Stomach smooth muscle (tissue), 2 donors: Measurements from ENCODE around the gene HEY2.

Source experiments
- H3K27ac ChIP-seq: one replicate; pipeline ENCODE4 v1.7.0; 2013; ENCODE audit warnings: mild to moderate bottlenecking, low read length, inconsistent platforms
- H3K27me3 ChIP-seq, 2 donors: one replicate each; pipeline ENCODE4 v1.7.0; 2013; ENCODE audit warnings: low read length in 2 of 2; ENCODE audit not compliant: insufficient read depth in 2 of 2, control insufficient read depth in 1 of 2
- H3K36me3 ChIP-seq, 2 donors: one replicate each; pipeline ENCODE4 v1.7.0; 2013; ENCODE audit warnings: low read length in 2 of 2; ENCODE audit not compliant: control insufficient read depth in 2 of 2, insufficient read depth in 2 of 2
- H3K4me1 ChIP-seq: one replicate; pipeline ENCODE4 v1.7.0; 2013; ENCODE audit warnings: low read length; ENCODE audit not compliant: control insufficient read depth, insufficient read depth
- H3K4me3 ChIP-seq, 2 donors: one replicate each; pipeline ENCODE4 v1.7.0; 2013; ENCODE audit warnings: low read length in 2 of 2
- H3K9ac ChIP-seq, 2 donors: one replicate each; pipeline ENCODE4 v1.7.0; 2013; ENCODE audit warnings: low read length in 2 of 2, mild to moderate bottlenecking in 1 of 2
- H3K9me3 ChIP-seq, 2 donors: one replicate each; pipeline ENCODE4 v1.7.0; 2013; ENCODE audit warnings: low read length in 2 of 2; ENCODE audit not compliant: control insufficient read depth in 2 of 2
- donor health status: healthy.
- donor health status: Pancreatic carcinoma.

HEY2 gene

DNA sequence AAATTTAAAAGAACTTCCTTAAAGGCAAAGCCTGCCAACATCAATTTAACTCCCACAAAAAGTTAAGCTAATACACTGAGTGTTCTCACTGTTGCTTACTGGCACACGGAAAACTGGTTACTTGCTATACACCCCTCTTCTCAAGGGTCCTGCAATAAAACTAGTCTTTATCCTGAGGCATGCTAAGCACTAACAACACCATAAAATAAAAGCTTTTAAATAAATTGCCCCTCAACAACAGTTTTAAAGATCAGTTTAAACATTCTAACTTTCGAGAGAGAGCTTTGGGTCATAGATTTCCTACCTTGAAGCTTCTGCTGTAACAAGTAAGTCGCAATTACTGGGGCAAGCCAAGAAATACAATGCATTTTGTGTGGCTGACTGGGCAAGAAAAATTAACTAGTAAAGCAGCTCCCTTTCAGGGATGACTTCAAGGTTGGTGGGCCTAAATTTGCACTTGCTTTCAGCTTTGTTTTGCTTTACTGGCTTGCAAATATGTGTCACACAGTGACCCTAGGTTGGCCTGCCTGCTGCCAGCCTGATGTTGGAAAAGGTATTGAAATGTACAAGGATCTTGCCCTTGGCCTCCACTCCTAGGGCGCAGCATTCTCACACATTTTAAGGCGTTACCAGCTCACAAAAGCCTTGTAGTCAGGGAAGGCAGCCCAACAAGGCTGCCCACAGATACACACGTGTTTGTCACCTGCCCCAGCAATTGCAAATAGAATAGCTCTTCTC, 4.0 kb upstream of the HEY2 start:
- no peaks in the 10 kb centered on the region for H3K9me3 ChIP-seq
- no peaks in the 10 kb centered on the region for H3K36me3 ChIP-seq
- peaks cover 22% of the 10 kb centered on the region for H3K4me1 ChIP-seq
- H3K27ac ChIP-seq, result no peak overlapping the region
- H3K9ac ChIP-seq, result no peak overlapping the region
- H3K27me3 ChIP-seq, result peaks cover 23 to 37% of the 10 kb centered on the region in 2 donors
- H3K4me3 ChIP-seq, result no peak overlapping the region

DNA sequence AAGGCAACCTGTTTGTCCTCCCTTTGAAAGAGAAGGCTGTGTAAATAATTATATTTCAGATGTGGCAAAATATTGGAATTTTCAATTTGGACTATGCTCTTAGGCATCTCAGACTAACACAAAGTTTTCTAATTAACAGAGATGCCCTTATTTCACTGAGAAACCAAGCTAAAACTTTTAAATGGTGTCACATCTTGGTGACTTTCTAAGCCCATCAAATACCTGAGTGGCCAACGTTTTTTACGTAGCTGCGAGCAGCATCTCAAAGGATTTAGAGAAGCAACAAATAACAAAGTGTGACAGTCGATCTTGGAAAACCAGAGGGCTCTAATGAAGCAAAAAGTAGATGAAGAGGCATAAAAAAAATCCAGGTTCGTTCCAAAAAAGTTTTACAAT, 3.4 kb upstream of the HEY2 start:
- H3K9ac ChIP-seq, result no peak overlapping the region

DNA sequence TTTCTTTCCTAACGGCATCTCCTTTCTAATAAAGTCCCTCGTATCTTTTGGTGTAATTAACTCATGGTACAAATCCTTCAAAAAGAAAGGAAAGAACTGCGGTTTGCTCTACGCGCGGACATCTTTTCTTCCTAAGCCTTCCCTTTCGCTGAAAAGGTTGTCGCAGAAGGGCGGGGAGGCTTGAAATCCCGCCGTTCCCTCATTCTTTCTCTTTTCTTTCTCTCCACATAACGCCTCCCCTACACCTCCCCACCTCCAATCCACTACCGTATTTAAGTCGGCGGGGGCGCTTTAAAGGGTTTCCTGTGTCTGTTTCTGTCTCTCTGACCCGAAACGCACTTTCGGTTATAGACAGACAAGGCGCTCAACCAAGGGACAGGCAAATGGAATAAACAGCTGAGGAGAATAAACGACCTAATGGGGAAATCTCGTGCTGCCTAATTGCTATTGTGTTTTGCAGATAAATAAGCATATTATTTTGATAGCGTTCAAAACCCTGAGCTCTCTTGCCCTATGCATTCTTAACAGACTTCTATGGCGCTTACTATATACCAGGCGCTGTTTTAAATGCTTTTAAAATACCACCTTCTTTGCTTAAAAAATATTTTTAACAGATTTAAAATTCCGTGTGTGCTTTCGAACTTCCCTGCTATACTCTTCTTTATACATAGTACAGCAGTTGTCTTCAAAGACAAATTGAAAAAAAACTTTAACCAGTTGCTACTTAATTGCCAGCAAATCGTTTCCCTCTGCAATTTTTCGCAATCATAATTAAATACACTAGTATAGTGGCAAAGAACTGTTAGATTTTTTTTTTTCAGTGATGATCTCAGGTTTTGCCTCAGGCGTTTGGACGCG, 2.5 kb upstream of the HEY2 start:
- Histone ChIP-seq H3K4me3 (peak overlapping the region; percentile 65 to 81), H3K27ac (peak overlapping the region; percentile 18), H3K4me1 (peaks cover 22% of the 10 kb centered on the region), H3K36me3 (no peaks in the 10 kb centered on the region), H3K27me3 (peaks cover 25 to 47% of the 10 kb centered on the region in 2 donors), H3K9me3 (no peaks in the 10 kb centered on the region), H3K9ac (peak overlapping the region; percentile 42 to 59)

More for the DNA sequence above, 3.4 kb upstream of the HEY2 start:
- peak overlapping the region in 1 of 2 donors; percentile 65 for H3K4me3 ChIP-seq
- peaks cover 22% of the 10 kb centered on the region for H3K4me1 ChIP-seq
- H3K9me3 ChIP-seq, result no peaks in the 10 kb centered on the region
- H3K36me3 ChIP-seq, result no peaks in the 10 kb centered on the region
- H3K27me3 ChIP-seq, result peaks cover 25 to 39% of the 10 kb centered on the region in 2 donors
- H3K27ac ChIP-seq, result peak overlapping the region; percentile 18

DNA sequence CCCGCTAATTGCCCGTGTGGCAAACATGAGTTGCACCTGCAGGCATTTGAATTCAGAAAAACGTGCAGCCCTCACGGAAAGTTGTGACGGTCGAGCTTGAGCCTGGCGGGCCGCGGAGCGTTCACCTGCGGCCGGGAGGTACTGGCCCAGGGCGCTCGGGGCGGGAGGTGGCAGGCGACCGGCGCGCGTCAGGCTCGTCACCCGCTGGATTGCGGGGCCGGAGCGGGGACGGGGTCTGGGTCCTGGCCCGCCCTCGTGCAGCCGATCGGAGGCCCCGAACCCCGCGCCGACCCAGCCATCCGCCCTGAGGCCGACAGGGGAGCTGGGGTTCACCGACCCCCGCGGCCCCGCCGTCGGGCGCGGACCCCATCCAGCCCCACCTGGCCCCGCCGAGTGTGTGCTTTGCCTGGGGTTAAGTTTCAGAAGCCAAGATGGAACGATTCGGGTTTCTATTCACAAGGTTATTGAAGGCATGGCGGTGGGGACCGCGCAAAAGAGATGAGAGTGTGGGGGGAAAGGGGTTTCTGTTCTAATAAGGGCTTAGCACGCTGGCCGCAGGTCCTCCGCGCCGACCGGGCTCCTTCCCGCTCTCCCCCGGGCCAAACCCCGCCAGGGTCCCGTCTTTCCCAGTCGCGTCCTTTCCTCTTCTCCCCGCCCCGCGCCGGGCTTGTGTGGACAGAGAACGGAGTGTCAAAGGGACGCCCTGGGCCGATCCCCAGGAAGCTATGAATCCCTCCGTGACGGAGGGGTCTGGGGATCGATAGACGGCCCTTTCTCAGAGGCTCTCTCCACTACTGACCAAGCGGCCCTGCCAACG, 1.6 kb upstream of the HEY2 start:
- Histone ChIP-seq H3K9me3 (no peaks in the 10 kb centered on the region), H3K4me1 (peaks cover 22% of the 10 kb centered on the region), H3K27ac (peak overlapping the region; percentile 56), H3K9ac (peak overlapping the region; percentile 59 to 69), H3K4me3 (peak overlapping the region; percentile 74 to 81), H3K36me3 (no peaks in the 10 kb centered on the region), H3K27me3 (peaks cover 25 to 49% of the 10 kb centered on the region in 2 donors)

DNA sequence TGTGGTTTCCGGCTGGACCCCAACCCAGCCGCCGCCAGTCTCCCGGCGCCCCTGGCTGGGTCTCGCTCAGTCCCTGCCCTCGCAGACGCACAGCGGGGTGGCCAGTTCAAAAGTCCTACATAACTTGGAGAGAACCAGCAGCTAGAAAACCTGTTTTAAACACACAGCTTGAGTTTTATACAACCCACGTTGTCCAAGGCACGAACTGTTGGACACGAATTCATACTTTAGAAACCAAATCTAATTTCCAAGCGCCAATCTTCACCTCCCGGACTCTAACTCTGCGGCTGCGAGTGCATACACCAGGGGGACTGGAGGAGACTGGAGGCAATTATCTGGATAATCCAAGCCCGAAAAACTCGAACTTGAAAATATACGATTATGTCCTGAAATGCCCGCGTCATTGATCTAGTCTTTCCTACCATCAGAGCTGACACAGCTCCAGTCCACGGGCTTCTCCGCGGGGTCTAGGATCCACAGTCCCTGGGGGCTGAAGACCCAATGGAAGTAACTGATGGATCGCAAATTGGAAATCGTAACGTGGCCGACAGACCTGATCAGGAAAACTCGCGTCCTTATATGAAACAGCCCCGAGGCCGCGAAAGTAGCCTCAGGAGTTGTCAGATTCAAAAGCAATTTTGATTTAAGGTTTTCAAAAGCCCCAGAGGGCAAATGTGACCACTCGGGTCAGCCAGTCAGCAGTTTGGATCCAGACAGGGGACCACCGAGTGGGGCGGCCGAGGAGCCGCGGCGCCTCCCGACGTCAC, 843 bp upstream of the HEY2 start:
- Histone ChIP-seq H3K9me3 (no peaks in the 10 kb centered on the region), H3K4me3 (peak overlapping the region; percentile 74 to 81), H3K36me3 (no peaks in the 10 kb centered on the region), H3K9ac (peak overlapping the region; percentile 59 to 69), H3K27ac (peak overlapping the region; percentile 56), H3K4me1 (peaks cover 22% of the 10 kb centered on the region), H3K27me3 (peaks cover 28 to 51% of the 10 kb centered on the region in 2 donors)

DNA sequence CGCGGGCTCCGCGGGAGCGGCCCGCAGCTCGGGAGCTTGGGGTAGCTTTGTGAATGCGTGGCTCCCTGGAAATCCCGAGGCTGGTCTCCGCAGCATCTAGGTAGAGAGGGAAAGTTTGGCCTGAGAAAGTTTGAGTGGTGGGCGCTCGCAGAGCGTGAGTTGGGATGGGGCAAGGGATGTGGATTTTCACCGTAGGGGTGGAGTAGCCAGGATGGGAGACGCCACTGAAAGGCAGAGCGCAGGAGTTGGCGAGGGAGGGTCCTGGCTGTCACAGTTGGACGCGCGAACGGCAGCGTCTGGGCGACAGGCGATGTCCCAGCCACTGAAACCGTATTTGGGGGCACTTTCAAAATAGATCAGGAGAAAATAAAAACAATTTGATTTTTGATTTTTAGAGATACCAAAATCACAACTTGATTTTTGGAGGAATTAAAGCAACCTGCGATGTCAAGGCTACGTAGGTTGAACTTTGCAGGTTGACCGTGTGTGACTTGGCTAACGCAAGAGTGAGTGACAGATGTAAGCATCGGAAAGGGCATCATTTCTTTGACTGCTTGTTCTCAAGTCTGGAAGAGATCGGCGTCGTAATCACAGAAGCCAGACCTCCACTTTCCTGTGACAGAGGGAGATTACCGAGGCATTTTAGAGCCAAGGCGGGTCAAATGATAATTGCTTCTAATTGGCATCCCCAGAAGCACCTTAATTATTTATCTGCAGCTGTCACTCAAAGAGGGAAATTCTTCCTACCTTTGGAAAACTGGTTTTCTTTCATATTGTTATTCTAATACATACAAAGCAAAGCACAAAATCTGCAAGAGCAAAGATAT, 646 bp downstream of the HEY2 start:
- Histone ChIP-seq H3K9ac (peak overlapping the region; percentile 58 to 61), H3K4me1 (peaks cover 22% of the 10 kb centered on the region), H3K9me3 (no peaks in the 10 kb centered on the region), H3K36me3 (no peaks in the 10 kb centered on the region), H3K27ac (peak overlapping the region; percentile 42), H3K4me3 (peak overlapping the region; percentile 67 to 81), H3K27me3 (peaks cover 28 to 51% of the 10 kb centered on the region in 2 donors)

DNA sequence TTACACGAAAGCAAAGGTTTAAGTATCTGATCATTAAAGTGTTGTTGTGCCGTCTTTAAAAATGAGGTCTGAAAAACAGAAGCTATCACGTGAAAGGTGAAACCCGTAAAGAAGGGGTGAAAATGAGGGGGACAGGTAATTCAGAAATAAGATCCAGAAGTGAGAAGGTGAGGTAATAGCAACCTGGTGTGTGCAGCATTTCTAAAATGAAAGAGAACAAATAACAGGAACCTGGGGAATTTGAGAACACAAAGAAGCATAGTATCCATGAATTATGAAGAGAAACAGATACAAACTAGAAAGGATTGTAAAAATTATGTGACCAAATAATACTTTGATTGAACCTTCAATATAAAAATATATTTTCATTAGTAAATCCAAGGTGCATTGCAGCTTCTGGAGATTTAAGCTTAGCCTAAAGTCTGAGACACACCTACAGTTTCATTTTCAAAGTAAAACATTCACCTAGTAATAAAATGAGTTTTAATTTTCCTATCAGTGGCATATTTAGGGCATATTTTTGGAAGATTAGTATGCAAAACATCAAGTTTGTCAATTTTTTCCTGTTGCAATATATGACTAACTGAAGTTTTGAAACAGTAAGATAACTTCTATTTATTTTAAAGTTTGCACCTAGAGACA, 1.4 kb downstream of the HEY2 start:
- no peaks in the 10 kb centered on the region for H3K36me3 ChIP-seq
- H3K4me1 ChIP-seq, result peaks cover 22% of the 10 kb centered on the region
- no peak overlapping the region for H3K27ac ChIP-seq
- peaks cover 28 to 49% of the 10 kb centered on the region in 2 donors for H3K27me3 ChIP-seq
- no peaks in the 10 kb centered on the region for H3K9me3 ChIP-seq
- H3K9ac ChIP-seq, result no peak overlapping the region
- H3K4me3 ChIP-seq, result peak overlapping the region in 1 of 2 donors; percentile 81

DNA sequence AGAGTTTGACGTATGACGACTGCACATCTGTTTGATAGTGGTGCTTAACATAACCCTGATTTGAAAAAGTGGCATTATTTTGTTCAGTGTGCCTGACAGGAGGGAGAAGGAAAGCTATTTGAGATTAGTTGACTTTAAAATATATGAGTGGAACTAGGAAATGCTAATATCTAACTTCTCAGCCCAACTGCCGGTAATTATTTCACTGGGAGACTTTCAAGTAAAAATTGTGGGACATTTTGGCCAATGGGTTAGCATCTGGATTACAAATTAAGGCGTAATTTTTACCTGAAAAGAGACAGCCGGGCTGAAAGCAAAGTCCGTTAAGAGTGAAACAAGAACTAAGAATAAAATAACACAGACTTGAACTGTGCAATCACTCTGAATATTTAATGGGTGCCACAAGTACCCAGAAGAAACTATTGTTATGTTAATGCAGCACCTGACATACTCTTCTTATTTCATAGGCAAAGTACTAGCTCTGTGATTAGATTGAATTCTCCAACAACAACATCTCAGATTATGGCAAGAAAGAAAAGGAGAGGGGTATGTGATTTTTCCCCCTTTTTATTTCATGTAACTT, 2.0 kb downstream of the HEY2 start:
- Histone ChIP-seq H3K36me3 (no peaks in the 10 kb centered on the region), H3K27me3 (peaks cover 28 to 46% of the 10 kb centered on the region in 2 donors), H3K27ac (no peak overlapping the region), H3K4me3 (no peak overlapping the region), H3K9ac (no peak overlapping the region), H3K4me1 (peaks cover 22% of the 10 kb centered on the region), H3K9me3 (no peaks in the 10 kb centered on the region)

DNA sequence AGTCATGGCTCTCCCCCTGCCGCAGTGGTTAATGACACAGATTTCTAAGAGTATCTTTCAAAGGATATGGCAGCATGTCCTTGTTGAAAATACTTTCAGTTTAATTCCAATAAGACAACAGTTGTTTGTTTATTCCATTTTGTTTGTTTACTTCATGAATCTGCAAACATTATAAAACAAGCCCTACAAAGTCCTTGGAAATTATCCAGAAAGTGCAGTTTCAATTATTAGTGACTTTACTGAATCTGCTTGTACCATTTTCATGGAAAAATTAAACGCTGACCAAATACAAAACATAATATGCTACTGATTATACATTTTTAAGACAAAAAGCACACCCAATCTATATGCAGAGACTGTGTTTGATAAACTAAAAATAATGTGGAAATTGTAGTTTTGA, 3.3 kb downstream of the HEY2 start:
- no peaks in the 10 kb centered on the region for H3K9me3 ChIP-seq
- H3K9ac ChIP-seq, result no peak overlapping the region
- H3K36me3 ChIP-seq, result no peaks in the 10 kb centered on the region
- H3K4me3 ChIP-seq, result no peak overlapping the region
- H3K27ac ChIP-seq, result no peak overlapping the region
- peaks cover 19% of the 10 kb centered on the region for H3K4me1 ChIP-seq
- H3K27me3 ChIP-seq, result peaks cover 22 to 33% of the 10 kb centered on the region in 2 donors
